C4-2B (cell line): ENCODE measurements around the gene PID1.

Experiments used
- CTCF ChIP-seq: fragments of 450-650 bp; conservative IDR thresholded peaks from 2 replicates; pipeline ENCODE4 v1.5.1; 2017; ENCODE audit warnings: mild to moderate bottlenecking
- ZFX ChIP-seq: fragments of 450-650 bp; IDR thresholded peaks from 2 replicates; pipeline ENCODE4 v1.6.1; 2017

GRCh38 chr2:229287823-229288222, 16.7 kb upstream of the PID1 start:
- TF ChIP-seq CTCF (no peak), ZFX (no peak)
